ENCODE measurements around the gene ITGA3. TPM values are rescaled to one million over a fixed set of nuclear protein-coding genes. Genes with fewer than 3 reads are reported as not detected.

Gene ITGA3
- total RNA-seq, result 10 to 100 TPM; 12.5 to 44.2 (median 22.5) TPM
- 10 to 100 TPM; 26.1 to 39.9 TPM for polyA plus RNA-seq
- long read RNA-seq, donor 1, partial matches to known transcripts, result 5 of 18 reads
- long read RNA-seq, donor 1, other reads (novel, unspliced or antisense), result 11 of 18 reads
- long read RNA-seq, donor 2, full-length matches to known transcripts, result 2 of 32 reads
- long read RNA-seq, donor 2, partial matches to known transcripts, result 11 of 32 reads
- long read RNA-seq, donor 2, other reads (novel, unspliced or antisense), result 19 of 32 reads
- long read RNA-seq, donor 3, partial matches to known transcripts, result 19 of 34 reads
- long read RNA-seq, donor 3, other reads (novel, unspliced or antisense), result 10 of 34 reads

GRCh38 chr17:50055426-50056216, at the start of gene ITGA3:
ITGA3 (plus strand) TSS chr17:50056110; CDS start chr17:50056440, 330 bp downstream.
- DNase-seq (peak; percentile 75 to 78), ATAC-seq (peak; percentile 56 to 77 (median 72))
- Histone ChIP-seq H3K4me3 (peak within 1 kb of the TSS; percentile 61 to 97 (median 80)), H3K27me3 (peaks cover 0 to 38% (median 0%) of the 10 kb centered on the region in 7 donors), H3K27ac (peak within 1 kb of the TSS; percentile 57 to 97 (median 90)), H3K4me1 (peaks cover 27 to 85% (median 71%) of the 10 kb centered on the region in 9 donors), H3K36me3 (no peaks in the 10 kb centered on the region), H3K9me3 (no peaks in the 10 kb centered on the region)
- TF ChIP-seq CTCF (IDR thresholded peaks at IDR 0.05), result peak in 1 of 9 donors; percentile 2
- intact Hi-C loops (cut with DNase I), result loop anchor here in 3 of 10 donors (1.0 to 5.0 kb wide), 3 partner anchors 28 to 37 kb away; no protein-coding TSS in a partner anchor
- 0% methylated on average over 62 to 65 of the region's 65 CpGs for WGBS, 2 donors

- no peak for TF ChIP-seq CTCF (IDR thresholded peaks at IDR 0.05)
- Histone ChIP-seq H3K27ac (no peak overlapping the region), H3K9me3 (peaks cover 0 to 50% (median 10%) of the 10 kb centered on the region in 11 donors), H3K4me1 (no peaks in the 10 kb centered on the region), H3K36me3 (no peaks in the 10 kb centered on the region), H3K4me3 (no peak overlapping the region), H3K27me3 (peaks cover 0 to 50% (median 32%) of the 10 kb centered on the region in 7 donors)
- WGBS, 2 donors, result 88% methylated on average over 2 of the region's 2 CpGs
- no peak for ATAC-seq
- intact Hi-C loops (cut with DNase I), result no loop called here
- DNase-seq, result no peak
Observed at GRCh38 chr17:50009282-50009681, 46.6 kb upstream of the ITGA3 start.

GRCh38 chr17:50013079-50013478, 42.8 kb upstream of the ITGA3 start:
- ATAC-seq, result no peak
- 81 to 91% methylated on average over 2 of the region's 2 CpGs for WGBS, 2 donors
- no peaks in the 10 kb centered on the region for H3K36me3 ChIP-seq
- intact Hi-C loops (cut with DNase I), result no loop called here
- no peak for TF ChIP-seq CTCF (IDR thresholded peaks at IDR 0.05)
- no peak overlapping the region for H3K4me3 ChIP-seq
- DNase-seq, result no peak
- H3K27ac ChIP-seq, result no peak overlapping the region
- H3K9me3 ChIP-seq, result peaks cover 0 to 59% (median 10%) of the 10 kb centered on the region in 11 donors
- no peaks in the 10 kb centered on the region for H3K4me1 ChIP-seq
- peaks cover 0 to 28% (median 12%) of the 10 kb centered on the region in 7 donors for H3K27me3 ChIP-seq

GRCh38 chr17:50014471-50015088, 41.3 kb upstream of the ITGA3 start:
- ATAC-seq, result no peak
- WGBS, 2 donors, result 35 to 57% methylated on average over 1 of the region's 1 CpG
- Histone ChIP-seq H3K4me1 (no peaks in the 10 kb centered on the region), H3K27me3 (peaks cover 0 to 26% (median 12%) of the 10 kb centered on the region in 7 donors), H3K9me3 (peaks cover 0 to 45% (median 9%) of the 10 kb centered on the region in 11 donors), H3K36me3 (no peaks in the 10 kb centered on the region), H3K4me3 (no peak overlapping the region), H3K27ac (no peak overlapping the region)
- intact Hi-C loops (cut with DNase I), result no loop called here
- DNase-seq, result no peak
- TF ChIP-seq CTCF (IDR thresholded peaks at IDR 0.05), result no peak

Measured in heart right ventricle (tissue), 16 donors.